Kidney capillary endothelial cell (primary cell): Measurements from ENCODE around the gene PTPRN2.

Source experiments
- DNase-seq: peaks from one replicate; pipeline ENCODE4 v3.0.0-alpha.2; 2018; ENCODE audit warnings: low spot score

Gene PTPRN2

GRCh38 chr7:157560258-157560654 lies 1027.4 kb downstream of the PTPRN2 start:
- no peak for DNase-seq

DNA sequence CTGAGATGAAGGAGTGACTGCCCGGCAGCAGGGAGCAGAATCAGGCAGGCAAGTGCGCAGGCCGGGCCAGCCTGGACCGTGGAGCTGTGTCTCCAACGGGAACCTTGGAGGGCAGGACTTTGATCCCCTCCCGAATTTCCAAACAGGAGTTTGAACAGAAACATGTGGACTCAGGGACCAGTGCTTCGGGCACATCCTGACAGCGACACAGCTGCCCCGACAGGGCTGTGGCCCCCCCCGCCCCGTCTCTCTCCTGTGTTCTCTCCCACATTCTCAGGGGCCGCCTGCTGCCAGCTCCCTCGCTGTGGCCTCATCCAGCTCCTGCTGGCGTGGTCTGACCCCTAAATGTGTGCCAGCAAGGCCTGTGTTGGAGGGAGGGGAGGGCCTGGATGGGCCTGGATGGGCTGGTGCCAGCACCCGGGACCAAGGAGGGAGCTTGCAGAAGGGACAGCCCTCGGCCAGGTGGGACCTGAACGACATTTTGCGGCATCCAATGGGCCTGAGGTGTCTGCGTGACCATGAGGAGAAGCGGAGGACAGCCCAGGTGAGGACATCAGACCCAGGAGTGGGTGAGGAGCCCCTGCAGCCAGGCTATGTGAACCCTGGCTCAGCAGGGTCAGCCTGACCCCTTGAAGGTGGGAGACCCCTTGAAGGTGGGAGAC lies 1027.9 kb downstream of the PTPRN2 start:
- DNase-seq, result no peak

GRCh38 chr7:157558875-157559595 lies 1028.6 kb downstream of the PTPRN2 start:
- no peak for DNase-seq

DNA sequence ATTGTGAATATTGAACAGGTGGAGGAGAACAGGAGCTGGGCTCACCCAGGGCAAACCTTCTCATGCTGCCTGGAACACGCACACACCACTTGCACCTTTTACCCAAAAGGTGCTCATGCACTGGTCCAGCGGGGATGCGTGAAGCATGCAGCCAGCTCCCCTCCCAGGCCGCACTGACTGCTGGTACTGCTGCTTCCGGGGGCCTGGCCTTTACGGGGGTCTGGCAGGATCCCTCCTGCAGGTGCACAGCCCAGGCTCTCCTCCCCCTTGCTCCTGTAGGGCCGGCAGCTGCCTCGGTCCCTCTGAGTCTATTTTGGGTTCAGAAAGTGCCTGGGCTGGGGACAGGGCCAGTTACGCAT lies 1029.1 kb downstream of the PTPRN2 start:
- DNase-seq, result no peak

- DNase-seq, result no peak
These were observed 1029.6 kb downstream of the PTPRN2 start for GRCh38 chr7:157558061-157558460.

- no peak for DNase-seq
These were observed 1030.4 kb downstream of the PTPRN2 start for GRCh38 chr7:157557263-157557662.

DNA sequence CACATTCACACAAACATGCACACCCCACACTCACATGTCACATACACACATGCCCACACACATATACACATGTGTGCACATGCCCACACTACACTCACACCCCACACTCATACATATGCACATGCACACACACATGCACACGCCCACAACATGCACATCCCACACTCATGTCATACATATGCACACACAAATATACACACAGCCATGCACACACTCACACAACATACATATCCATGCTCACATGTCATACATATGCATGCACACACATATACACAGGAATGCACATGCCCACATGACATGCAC lies 1031.0 kb downstream of the PTPRN2 start:
- no peak for DNase-seq

DNA sequence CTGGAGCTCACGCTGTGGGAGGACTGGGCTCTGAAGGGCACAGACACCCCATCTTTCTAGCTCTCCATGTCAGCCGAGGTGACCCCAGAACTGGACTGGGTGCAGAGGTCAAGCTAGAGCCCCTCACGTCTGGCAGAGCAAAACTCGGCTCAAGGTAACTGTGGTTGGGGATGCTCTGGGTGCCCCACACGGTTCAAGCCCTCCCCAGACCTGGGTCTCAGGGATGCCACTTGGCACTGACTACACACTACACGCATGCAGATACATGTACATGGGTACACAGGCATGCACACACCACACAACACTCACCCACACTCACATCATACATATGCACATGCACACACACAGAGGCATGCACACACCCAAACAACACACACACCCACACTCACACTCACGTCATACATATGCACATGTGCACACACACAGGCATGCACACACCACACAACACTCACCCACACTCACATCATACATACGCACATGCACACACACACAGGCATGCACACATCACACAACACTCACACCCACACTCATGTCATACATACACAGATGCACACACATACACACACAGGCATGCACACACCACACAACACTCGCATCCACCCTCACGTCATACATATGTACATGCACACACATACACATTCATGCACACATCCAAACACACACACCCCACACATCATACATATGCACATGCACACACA lies 1031.5 kb downstream of the PTPRN2 start:
- no peak for DNase-seq

- DNase-seq, result no peak
These were observed 1032.3 kb downstream of the PTPRN2 start for GRCh38 chr7:157555313-157555712.

DNA sequence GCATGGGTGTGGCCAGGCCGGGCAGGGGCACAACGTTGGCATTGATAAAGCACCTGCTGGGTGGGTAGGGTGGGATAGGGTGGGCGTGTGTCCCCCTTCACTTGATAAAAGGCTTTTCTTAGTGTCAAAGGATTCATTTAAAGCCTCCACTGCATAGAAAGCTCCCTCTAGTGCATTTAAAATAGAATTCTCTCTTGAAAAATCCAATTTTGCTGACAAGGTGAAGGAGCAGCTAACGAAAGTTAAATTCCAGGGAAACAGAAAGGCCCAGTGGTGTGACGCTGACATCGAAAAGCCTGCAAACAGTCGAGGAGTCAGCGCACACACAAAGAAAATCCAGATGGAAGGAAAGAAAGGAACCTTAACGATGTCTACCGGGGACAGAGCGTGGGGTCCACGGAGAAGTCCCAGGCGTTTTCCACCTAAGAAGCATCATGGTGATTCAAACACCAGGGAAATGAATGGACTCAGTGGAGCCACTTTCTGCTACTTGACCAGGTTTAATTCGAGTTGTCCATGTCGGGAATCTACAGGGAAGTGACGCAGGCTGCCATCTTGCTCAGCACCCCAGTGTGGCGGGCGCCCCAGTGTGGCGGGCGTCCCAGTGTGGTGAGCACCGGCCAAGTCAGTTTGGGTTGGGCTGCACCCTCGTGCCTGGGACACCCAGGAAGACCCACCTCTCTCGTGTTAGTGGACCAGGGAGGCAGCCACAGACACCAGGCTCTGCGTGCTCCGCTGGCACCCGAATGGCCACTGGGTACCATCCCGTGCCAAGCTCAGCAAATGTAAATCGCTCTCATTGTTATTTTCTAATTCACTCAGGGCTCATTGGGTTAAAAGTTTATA lies 1033.0 kb downstream of the PTPRN2 start:
- DNase-seq, result no peak

GRCh38 chr7:157553256-157553655 lies 1034.4 kb downstream of the PTPRN2 start:
- DNase-seq, result no peak

GRCh38 chr7:157552295-157552993 lies 1035.2 kb downstream of the PTPRN2 start:
- no peak for DNase-seq

- DNase-seq, result no peak
These were observed 1036.1 kb downstream of the PTPRN2 start for GRCh38 chr7:157551325-157552070.

DNA sequence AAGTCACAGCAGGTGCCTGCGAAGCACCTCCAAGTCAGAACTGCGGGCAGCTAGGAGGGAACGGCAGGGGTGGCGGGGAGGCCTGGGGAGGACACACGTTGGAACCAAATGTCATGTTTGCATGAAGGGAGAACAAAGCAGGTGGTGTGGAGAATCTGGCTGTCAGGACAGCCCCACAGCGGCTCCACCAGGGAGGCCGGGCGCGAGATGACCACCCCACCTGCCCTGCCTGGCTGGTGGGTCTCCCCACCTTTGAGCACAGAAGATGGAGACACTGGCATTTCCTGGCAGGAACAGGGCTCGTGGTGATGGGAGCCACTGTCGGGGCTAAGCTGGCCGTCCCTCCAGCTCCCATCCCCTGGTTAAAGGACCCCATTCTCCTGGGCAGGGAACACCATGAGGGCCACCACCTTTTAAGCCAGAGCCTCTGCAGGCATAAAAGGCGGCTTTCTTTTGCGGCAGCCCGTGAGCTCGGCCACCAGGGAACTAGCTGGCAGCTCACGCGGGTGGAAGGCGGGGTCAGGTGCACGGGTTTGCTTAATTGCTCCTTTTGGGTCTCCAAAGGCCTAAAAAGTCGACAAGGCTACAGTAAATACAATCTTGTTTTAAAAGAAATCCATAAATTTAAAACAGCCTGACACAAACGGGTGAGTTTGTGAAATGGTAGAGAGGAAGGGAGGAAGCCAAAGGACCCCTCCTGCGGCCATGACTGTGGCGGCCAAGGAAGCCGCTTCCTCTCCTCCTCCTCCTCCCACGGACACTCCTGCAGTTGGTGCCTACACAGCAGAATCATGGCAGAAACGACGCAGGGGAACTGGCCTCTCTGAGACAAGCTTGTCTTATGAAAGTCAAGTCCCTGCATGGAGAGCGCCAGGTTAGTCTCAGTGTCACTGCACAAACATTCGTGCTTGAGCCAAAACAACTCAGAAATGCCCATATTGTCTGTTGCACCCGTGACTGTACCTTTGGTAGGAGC lies 1037.0 kb downstream of the PTPRN2 start:
- DNase-seq, result no peak

GRCh38 chr7:157549612-157550299 lies 1037.9 kb downstream of the PTPRN2 start:
- no peak for DNase-seq

- DNase-seq, result no peak
These were observed 1038.8 kb downstream of the PTPRN2 start for GRCh38 chr7:157548691-157549303.

GRCh38 chr7:157547611-157548010 lies 1040.0 kb downstream of the PTPRN2 start:
- DNase-seq, result no peak

DNA sequence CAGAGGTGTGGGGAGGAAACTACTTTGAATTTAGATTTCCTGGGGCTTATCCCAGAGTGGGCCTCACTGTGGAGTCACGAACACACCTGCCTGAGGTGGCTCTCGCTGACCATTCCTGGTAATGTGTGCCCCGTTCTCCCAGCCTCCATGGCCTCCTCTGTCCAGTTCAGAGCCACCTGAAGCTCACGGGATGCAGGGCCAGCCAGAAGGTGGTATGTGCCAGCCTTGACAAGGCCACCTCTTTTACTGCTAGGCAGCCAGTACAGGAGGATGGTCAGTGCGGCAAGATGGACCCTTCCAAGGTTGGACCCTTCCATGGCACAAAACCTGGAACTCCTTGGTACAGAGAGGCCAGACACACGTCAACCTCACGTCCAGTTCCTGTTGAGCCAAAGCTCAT lies 1040.5 kb downstream of the PTPRN2 start:
- DNase-seq, result no peak

DNA sequence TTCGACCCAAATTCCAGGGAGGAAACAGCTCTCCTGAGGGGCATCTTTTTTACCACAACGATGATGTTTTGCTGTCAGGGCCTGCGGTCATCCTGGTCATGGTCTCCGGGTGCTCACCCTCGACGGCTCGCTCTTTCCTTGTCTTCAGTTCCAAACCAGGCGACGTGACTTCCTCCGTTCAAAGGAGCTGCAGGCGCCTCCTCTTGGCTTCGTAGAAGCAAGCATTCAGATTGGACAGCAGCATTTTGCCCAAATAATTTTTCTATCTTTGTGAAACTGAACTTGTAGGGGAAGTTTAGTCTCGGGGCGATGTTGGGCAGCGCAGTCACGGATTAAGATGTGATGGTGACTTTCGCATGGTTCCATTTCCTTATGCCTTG lies 1042.0 kb downstream of the PTPRN2 start:
- DNase-seq, result no peak
